Measurements from ENCODE around the gene CALR3.
"Not testable (repeated sequence)": the region's sequence is repeated elsewhere in the genome, so short reads cannot be mapped to it uniquely, and the experiment has no call there.

Gene CALR3

GRCh38 chr19:16458391-16459341 lies 37.3 kb downstream of the CALR3 start:
- in situ Hi-C loops (cut with MboI; ENCODE audit: low sequenced_read_pairs), result no loop called here

GRCh38 chr19:16457954-16458331 lies 38.0 kb downstream of the CALR3 start:
- in situ Hi-C loops (cut with MboI; ENCODE audit: low sequenced_read_pairs), result no loop called here

GRCh38 chr19:16457195-16457953 lies 38.6 kb downstream of the CALR3 start:
- in situ Hi-C loops (cut with MboI; ENCODE audit: low sequenced_read_pairs), result no loop called here

- in situ Hi-C loops (cut with MboI; ENCODE audit: low sequenced_read_pairs), result no loop called here
Observed at GRCh38 chr19:16456652-16457194, 39.2 kb downstream of the CALR3 start.

- in situ Hi-C loops (cut with MboI; ENCODE audit: low sequenced_read_pairs), result no loop called here
Observed at GRCh38 chr19:16455489-16455888, 40.5 kb downstream of the CALR3 start.

GRCh38 chr19:16454351-16454918 lies 41.5 kb downstream of the CALR3 start:
- in situ Hi-C loops (cut with MboI; ENCODE audit: low sequenced_read_pairs), result no loop called here

- in situ Hi-C loops (cut with MboI; ENCODE audit: low sequenced_read_pairs), result no loop called here
Observed at GRCh38 chr19:16452325-16452724, 43.6 kb downstream of the CALR3 start.

GRCh38 chr19:16449330-16449961 lies 46.5 kb downstream of the CALR3 start:
- in situ Hi-C loops (cut with MboI; ENCODE audit: low sequenced_read_pairs), result no loop called here

GRCh38 chr19:16448872-16449271 lies 47.1 kb downstream of the CALR3 start:
- in situ Hi-C loops (cut with MboI; ENCODE audit: low sequenced_read_pairs), result not testable (repeated sequence)

GRCh38 chr19:16446724-16447368 lies 49.1 kb downstream of the CALR3 start:
- in situ Hi-C loops (cut with MboI; ENCODE audit: low sequenced_read_pairs), result no loop called here

- in situ Hi-C loops (cut with MboI; ENCODE audit: low sequenced_read_pairs), result no loop called here
Observed at GRCh38 chr19:16446108-16446723, 49.8 kb downstream of the CALR3 start.

- in situ Hi-C loops (cut with MboI; ENCODE audit: low sequenced_read_pairs), result no loop called here
Observed at GRCh38 chr19:16445238-16446107, 50.5 kb downstream of the CALR3 start.

GRCh38 chr19:16444269-16444600 lies 51.7 kb downstream of the CALR3 start:
- in situ Hi-C loops (cut with MboI; ENCODE audit: low sequenced_read_pairs), result no loop called here

GRCh38 chr19:16442386-16443276 lies 53.3 kb downstream of the CALR3 start:
- in situ Hi-C loops (cut with MboI; ENCODE audit: low sequenced_read_pairs), result no loop called here

GRCh38 chr19:16441661-16442162 lies 54.3 kb downstream of the CALR3 start:
- in situ Hi-C loops (cut with MboI; ENCODE audit: low sequenced_read_pairs), result no loop called here

GRCh38 chr19:16436780-16437332 lies 59.1 kb downstream of the CALR3 start:
- in situ Hi-C loops (cut with MboI; ENCODE audit: low sequenced_read_pairs), result no loop called here

GRCh38 chr19:16435999-16436650 lies 59.8 kb downstream of the CALR3 start:
- in situ Hi-C loops (cut with MboI; ENCODE audit: low sequenced_read_pairs), result no loop called here

Measured in HL-60/S4 (cell line).